Stimulated activated CD4-positive, alpha-beta T cell treated with anti-CD3 and anti-CD28 coated beads, Interleukin-1b, Interleukin-23, amount 100 ng/mL, for 24 hours (primary cell): Measurements from ENCODE around the gene THADA.

Source experiments
- DNase-seq, 4 experiments: peaks; one replicate each; pipeline ENCODE4 v3.0.0-alpha.2; 2020; ENCODE audit warnings: low read depth in 4 of 4, low spot score in 1 of 4

Gene THADA

DNA sequence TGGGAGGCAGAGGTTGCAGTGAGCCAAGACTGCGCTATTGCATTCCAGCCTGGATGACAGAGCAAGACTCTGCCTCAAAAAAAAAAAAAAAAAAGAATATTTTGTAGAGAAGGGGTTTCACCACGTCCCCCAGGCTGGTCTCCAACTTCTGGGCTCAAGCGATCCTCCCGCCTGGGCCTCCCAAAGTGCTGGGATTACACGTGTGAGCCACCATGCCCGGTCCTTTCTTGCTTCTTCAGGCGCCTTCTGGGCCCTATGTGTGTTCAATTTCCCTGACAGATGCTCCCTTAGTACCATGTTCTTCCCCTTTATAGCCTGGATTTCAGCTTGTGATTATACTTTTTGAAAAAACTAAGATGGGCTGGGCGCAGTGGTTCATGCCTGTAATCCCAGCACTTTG is 379.2 kb downstream of the THADA start:
- no peak for DNase-seq

DNA sequence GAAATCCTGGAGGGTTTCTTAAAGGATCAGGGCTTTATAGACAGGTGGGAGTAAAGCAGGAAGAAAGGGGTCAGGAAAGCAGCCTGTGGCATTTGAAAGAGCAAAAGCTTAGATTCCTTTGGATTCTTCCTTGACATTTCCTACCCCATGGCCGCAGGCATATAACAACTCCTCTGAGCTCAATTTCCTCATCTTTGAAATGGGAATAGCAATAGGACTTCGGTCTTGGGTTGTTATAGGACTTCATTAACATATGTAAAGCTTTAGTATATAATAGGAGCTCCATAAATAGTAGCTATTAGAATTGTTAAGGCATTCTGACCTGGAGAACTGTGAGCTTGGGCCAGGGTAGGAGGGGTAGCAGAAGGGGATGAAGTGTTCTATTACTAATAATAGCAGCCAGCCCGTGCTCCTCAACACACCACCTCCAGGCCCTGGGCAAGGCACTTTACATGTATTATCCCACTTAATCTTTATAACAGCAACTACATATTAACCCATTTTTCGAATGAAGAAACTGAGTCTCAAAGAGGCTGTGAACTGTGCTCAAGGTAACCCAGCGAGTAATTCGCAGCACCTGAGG is 380.1 kb downstream of the THADA start:
- DNase-seq: no peak

DNA sequence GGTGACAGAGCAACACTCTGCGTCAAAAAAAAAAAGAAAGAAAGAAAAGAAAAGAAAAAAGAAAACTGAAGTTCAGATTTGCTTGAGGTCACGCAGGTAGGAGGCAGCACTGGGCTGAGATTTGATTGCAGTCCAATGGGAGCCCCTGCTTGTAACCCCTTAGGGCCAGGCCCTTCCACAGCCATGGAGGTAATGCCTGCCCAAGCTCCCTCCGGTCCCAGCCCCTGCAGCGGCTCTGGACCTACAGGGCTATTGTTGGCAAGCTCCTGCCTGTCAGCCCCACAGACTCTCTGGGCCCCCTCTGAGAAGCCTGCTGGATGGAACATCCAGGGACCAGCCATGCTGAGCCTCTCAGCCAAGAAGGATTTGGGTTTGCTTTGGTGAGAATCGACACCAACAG is 381.6 kb downstream of the THADA start:
- DNase-seq: no peak

DNA sequence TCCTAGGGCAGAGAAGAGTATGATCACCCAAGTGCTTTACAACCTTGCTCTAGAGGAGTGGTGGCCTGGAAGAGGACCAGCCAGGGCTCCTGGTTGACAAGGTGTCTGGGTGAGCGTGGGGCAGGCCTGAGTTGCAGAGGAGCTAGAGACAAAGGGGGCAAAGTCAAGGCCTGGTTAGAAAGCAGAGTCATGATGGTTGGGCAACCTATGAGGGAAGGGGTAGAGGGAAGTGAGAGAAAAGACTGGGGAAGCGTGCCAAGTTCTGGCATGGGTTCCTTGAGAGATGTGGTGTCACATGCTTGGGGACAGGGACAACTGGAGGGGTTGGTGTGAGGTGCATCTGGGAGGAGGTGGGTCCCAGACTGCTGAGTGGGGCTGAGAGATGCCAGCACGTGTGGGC is 382.9 kb downstream of the THADA start:
- no peak for DNase-seq

DNA sequence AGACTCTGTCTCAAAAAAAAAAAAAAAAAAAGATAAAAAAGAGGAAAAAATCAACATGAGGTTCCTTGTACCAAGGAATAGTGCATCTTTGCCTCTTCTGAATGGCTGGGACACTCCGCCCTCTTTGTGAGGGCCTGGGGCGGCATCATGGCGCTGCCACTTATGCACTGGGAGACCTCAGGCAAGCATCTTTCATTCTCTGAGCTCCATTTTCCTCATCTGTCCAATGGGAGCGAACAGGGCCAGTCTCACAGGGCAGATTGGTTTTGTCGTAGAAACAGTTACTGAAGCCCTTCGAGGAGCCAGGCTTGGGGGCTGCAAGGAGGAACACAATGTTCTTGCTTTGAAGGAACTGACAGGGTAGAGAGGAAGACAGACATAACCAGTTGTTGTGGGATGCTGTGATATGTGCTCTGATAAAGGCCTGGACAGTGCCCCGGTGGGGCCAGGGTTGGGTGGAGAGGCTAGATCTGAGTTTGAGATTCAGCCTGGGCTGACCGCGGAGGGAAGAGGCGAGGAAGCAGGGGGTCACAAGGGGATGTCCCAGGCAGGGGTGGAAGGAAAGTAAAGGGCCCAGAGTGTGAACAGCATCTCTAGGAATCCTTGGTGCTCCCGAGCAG is 383.5 kb downstream of the THADA start:
- DNase-seq: no peak

DNA sequence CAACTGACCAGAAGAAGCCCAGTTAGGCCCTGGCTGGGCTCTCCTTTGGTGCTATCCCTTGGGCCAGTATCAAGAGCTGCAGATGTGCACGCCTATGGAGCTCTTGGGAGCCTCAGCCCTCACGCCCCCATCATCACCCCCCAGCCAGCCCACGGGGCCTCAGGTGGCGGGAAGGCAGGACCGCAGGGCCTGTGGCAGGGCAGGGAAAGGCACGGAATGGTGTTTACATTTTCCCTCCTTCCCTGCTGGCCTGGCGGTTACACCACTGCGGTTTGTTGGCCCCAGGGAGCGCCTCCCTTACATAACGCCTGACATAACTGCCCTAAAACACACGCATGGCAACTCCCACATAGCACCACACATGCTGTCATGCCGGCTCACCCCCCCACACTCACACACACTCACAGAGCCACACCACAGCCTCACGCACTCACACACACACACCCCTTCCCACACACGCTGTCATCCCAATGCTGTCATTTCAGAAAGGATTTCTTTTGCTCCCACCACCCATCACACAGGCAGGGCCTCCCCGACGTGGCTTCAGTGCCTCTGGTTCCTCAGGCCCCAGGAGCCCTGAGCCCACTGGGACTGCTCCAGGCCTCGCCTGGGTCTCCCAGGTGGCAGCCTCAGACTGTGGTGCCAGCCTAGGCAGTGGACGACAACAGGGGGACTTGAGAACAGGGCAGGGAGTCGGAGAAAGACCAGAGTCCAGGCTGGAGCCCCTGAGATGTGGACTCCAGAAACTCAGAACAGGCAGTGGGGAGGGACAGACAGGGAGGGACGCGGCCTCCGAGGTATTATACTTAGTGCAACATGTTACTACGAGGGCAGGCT is 385.2 kb downstream of the THADA start:
- DNase-seq: no peak

DNA sequence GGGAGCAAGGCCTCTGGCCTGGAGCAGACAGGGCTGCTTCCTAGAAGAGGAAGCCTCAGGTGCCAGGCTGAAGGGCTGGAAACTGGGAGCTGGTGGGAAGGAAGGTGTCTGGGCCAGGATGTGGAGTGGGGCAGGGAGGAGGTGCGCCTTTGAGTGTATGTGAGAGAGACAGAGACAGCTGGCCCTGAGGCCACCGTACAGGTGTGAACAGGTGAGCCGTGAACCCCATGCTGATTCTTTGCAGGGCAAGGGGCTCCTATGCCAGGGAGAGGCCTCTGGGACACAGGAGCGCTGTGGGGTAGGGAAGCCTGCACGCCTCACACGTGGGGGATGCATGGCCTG is 385.7 kb downstream of the THADA start:
- no peak for DNase-seq

DNA sequence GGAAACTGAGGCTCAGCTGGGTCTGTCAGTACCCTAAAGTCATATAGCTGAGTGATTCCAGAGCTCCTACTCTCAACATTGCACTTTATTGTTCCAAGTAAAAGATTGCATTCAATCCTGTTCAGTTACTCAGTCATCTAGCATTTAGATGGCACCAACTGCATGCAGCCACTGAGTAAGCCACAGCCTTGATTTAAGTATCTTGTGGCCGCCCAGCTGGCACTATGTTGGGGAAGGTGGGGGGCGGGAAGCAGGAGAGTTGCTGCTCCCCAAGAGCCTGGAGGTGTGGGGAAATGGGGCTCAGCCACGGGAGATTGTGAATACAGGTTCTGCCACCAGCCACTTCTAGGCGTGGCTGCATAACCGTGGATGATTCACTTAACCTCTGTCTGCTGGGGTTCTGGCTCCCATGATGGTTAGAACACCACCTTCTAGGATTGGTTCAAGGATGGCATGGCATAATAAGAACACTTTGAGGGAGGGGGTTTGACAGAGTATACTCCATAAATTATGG is 386.6 kb downstream of the THADA start:
- DNase-seq: no peak

DNA sequence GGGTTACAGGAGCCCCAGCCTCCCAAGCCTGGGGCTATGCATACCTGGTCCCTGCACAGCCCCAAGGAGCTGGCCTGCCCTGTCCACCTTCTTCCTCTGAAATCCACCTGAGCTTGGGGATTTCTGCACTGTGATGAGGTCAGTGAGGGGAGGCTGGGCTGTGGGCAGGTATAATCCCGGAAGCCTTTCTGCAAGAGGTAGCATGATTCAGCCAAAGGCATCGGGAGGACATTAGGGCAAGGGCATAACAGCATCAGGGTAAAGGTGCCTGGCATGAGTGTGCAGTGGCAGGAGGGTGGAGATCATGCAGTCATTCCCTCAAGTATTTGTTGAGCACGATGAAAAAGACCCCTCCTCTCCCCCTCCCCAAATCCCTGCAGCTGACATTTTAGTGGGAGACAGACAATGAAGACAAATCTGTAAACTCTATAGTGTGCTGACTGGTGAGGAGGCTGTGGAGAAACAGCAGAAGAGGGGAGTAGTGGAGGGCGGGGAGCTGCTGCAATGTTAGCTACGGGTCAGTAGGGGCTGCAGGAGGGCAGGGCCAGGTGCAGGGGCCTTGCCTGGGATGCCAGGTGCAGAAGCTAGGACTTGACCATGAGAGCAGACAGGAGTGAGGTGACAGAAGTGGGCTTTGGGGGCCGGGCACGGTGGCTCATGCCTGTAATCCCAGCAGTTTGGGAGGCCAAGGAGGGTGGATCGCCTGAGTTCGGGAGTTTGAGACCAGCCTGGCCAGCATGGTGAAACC is 388.1 kb downstream of the THADA start:
- no peak for DNase-seq

DNA sequence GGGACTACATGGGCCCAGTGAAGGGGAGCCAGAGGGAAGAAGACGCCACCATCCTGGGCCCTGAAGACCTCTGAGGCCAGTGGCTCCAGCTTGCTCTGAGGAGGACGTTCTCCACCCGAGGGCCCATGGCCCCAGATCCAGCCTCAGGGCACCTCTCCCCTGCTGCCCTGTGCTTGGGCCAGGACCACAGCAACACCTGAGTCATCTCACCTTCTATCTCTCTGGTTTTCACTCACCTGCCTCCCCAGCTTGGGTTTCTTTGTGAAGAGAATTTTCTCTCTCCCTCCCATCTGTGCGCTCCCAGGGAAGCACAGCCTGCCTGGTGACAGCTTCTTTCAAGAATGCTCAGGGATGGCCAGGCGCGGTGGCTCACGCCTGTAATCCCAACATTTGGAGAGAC is 389.2 kb downstream of the THADA start:
- no peak for DNase-seq

DNA sequence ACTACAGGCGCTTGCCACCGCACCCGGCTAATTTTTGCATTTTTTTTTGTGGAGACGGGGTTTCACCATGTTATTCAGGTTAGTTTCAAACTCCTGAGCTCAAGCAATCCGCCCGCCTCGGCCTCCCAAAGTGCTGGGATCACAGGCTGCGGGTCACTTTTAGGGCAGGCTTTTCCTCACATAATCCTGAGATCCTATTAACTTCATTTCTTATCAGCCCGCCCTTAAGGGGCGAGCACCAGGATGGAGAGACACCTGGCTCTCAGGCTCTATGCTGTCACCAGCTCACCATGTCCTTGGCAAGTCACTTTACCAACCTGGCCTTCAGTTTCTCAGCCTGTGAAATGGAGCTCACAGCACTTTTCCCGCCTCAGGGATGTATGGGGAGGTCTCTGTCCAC is 392.5 kb downstream of the THADA start:
- DNase-seq: no peak

DNA sequence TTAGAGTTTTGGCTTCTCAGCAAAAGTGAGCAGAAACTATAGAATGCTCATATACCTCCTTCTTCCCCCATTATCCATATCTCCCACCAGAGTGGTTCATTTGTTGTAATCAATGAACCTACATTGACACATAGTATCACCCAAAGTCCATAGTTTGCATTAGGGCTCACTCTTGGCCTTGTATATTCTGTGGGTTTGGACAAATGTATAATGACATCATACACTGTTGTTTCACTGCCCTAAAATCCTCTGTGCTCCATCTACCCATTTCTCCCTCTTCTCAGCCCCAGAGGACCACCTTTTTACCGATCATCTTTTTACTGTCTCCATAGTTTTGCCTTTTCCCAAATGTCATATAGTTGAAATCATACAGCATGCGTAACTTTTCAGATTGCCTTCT is 393.5 kb downstream of the THADA start:
- DNase-seq: no peak

DNA sequence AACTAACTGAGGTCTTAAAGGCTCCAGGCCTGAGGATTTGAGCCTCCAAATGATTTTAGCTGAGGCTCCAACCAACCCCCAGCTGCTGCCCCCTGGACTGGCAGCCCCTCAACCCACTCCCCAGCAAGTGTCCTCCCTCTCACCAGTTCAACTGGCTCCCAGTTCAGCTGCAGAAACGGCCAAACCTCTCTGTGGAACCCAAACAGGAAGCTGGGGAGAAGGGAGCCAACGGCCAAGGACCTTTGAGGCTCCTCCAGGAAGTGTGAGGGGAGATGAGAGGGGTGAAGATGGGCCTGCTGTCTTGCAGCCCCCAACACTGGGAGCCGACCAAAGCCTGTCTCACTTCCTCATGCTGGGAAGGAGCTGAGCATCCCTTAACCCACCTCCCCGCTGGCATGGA is 394.3 kb downstream of the THADA start:
- DNase-seq: no peak

DNA sequence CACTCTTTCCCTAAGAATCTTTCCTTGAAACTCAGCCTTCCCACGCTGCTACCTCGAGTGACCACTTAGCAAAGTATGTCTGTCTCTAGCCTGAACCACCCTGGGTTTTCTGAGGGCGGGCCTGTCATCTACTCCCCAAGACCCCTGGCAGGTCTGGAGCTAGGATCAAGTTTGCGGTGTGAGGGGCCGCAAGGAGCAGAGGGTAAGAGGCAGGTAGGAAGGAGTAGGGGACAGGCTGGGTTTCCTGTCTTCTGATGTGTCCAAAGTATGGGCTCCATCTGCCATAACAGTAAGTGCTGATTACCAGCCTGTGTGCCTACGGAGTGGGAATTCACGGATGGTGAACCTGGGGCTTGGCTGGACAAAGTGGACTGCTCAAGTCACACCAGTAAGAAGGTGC is 394.8 kb downstream of the THADA start:
- no peak for DNase-seq

DNA sequence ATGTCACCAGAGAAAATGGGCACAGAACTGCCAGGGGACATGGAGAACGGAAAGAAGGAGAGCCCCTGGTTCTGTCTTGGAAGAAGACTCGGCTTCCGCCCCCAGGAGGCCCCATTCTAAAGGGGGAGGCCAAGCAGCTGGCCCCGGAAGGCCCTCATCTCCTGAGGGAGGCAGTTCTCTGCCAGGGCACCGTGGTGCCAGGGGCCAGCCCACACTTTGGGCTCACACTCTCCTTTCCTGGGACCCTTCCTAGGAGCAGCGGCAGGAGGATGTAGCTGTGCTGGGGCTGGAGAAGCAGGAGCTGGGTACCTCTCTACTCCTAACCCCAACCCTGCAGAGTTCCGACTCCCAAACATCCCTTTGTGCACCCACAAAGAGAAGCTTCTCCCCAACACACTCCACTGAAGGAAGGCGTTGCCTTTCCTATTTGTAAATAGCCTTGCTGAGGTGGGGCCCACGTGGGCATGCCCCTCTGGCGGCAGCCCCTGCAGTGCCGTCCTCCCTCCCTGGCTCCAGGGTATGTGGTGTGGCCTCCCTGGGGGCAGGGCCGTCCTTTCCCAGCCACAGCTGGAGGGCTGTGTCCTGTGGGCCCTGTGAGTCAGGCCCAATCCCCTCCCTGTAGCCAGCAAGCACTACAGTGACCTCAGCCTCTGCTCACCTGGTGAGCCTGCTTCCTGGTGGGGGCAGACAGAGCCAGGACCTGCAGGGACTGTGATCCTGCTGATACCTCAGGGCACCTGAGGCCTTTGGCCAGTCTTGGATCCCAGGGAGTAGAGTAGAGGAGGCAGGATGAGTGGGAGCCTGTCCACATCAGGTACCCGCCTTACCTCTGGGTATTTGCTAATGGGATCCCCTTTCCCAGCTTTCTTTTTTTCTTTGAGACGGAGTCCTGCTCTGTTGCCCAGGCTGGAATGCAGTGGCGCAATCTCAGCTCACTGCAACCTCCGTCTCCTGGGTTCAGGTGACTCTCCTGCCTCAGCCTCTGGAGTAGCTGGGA is 396.0 kb downstream of the THADA start:
- DNase-seq: no peak

DNA sequence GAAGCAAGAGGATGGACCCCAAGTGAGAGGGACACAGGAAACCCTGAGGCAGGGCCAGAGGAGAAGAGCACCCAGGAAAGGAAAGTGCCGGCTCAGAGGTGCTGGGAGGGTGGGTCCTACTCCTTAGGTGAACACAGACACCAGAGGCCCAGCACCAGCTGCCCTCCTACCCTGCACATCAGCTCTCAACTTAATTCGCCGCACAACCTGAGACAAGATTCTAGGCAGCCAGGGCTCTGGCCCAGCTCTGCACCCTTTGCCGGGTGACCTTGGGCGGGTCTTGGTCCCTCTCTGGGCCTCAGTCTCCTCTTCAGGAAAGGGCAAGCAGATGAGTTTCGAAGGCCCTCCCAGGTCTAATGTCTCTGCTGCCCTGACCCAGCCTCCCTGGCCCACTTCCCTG is 397.6 kb downstream of the THADA start:
- no peak for DNase-seq

DNA sequence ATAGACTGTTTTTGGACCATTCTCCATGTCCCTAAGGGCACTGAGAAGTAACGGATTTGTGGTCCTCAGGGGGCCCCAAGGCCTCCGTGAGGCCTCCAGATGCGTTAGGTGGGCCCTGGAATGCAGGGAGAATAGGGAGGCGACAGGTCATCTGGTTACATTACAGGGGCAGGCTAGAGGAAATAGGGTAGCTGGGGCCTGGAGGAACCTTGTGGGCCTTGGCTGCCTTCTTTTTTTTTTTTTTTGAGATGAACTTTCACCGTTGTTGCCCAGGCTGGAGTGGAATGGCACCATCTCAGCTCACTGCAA is 398.3 kb downstream of the THADA start:
- DNase-seq: no peak

DNA sequence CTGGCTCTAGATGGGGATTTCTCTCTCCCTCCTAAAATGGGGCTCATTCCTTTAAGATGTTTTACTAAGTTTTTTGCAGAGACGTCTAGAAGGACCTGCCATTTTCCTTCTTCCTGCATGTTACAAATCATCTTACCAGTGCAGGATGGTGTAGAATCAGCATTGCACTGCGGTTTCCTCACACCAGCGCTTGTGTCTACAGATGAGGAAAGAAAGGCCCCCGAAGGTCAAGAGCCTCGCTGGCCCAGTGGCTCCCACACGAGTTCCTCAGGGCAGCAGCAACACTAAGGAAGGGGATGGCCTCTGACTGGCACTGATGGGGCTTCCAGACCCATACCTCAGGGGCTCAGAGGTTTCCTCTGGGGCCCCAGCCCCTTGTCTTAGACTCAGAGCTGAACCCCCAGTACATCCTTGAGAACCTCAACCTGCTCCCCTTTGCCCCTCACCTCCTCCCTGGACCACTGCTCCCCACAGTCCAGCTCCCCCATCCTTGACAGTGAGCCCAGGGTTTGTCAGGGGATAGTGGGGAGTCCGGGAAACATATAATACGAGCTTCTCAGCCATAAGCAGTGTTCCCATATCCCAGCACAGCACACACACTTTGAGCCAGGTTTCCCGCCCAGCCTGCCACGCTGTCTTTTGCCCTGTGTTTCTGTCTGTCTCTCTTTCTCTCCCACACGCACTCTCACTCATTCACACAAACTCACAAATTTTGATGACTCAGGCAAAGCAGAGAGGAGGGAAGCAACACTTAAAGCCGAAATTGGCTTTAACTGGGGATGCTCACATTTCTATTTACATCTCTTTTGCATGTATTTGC is 398.9 kb downstream of the THADA start:
- no peak for DNase-seq

DNA sequence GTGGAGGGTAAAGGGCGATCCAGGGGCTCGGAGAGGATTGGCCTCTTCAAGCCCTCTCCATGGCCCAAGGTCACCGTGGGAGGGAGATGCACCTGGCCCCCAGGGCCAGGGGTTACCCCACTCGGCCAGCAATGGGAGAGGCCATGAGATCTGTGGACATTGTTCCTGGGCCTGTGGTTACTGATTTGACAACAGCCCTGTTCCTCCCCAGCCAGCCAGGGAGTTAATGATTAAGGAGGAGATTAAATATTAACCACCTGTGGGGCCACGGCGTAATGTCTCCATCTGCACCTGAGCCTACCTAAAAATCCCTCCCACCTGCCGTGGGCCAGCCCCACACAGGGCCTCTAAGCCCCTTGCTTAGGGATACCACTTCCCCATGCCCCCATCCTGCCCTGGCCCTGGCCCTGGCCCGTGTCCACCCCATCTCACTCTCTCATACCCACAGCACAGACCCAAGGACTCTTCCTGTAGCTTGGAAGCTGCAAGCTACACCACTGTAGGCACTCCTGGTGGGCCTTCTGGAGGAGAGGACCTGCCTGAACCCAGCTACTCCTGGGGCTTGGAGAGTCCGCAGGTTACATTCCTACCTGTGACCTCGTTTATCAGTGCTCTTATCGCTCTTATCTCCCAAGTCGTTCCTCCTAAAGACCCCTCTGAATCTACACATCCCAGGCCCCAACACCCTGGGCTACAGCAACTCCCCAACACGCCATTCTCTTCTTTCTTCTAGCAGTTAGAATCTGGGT is 401.5 kb downstream of the THADA start:
- no peak for DNase-seq
